Adipocyte (in vitro differentiated cells): ENCODE measurements around the gene NAA20.

Experiments used
- DNase-seq: peaks from one replicate; pipeline ENCODE4 v3.0.0-alpha.2; 2015; ENCODE audit warnings: low read depth
- H3K27me3 ChIP-seq: replicated peaks from 2 replicates; pipeline ENCODE4 v1.7.0; 2013; ENCODE audit warnings: mild to moderate bottlenecking, low read length, moderate library complexity; ENCODE audit not compliant: control insufficient read depth, insufficient read depth
- H3K36me3 ChIP-seq: 2 replicates; pipeline ENCODE4 v1.7.0; 2013; ENCODE audit warnings: low read length, mild to moderate bottlenecking, moderate library complexity; ENCODE audit not compliant: control insufficient read depth, insufficient read depth, severe bottlenecking
- H3K4me1 ChIP-seq: 2 replicates; pipeline ENCODE4 v1.7.0; 2013; ENCODE audit warnings: mild to moderate bottlenecking, low read length, moderate library complexity; ENCODE audit not compliant: control insufficient read depth, insufficient read depth
- H3K4me3 ChIP-seq: 2 replicates; pipeline ENCODE4 v1.7.0; 2013; ENCODE audit warnings: mild to moderate bottlenecking, low read length, moderate library complexity
- H3K9ac ChIP-seq: 2 replicates; pipeline ENCODE4 v1.7.0; 2013; ENCODE audit warnings: mild to moderate bottlenecking, low read length, moderate library complexity
- H3K9me3 ChIP-seq: 2 replicates; pipeline ENCODE4 v1.7.0; 2013; ENCODE audit warnings: mild to moderate bottlenecking, low read length, moderate library complexity; ENCODE audit not compliant: control insufficient read depth

The NAA20 gene

GRCh38 chr20:20060234-20060998 lies 43.3 kb downstream of the NAA20 start:
- no peak for DNase-seq
- Histone ChIP-seq H3K36me3 (no peaks in the 10 kb centered on the region), H3K4me1 (no peaks in the 10 kb centered on the region), H3K4me3 (no peak overlapping the region), H3K9ac (no peak overlapping the region), H3K9me3 (no peaks in the 10 kb centered on the region), H3K27me3 (no peaks in the 10 kb centered on the region)

- Histone ChIP-seq H3K9me3 (no peaks in the 10 kb centered on the region), H3K36me3 (no peaks in the 10 kb centered on the region), H3K9ac (no peak overlapping the region), H3K4me3 (no peak overlapping the region), H3K4me1 (no peaks in the 10 kb centered on the region), H3K27me3 (no peaks in the 10 kb centered on the region)
- peak; percentile 3 for DNase-seq
Observed at GRCh38 chr20:20063941-20064702, 47.0 kb downstream of the NAA20 start.

GRCh38 chr20:20065361-20065760 lies 48.2 kb downstream of the NAA20 start:
- DNase-seq: no peak
- no peak overlapping the region for H3K9ac ChIP-seq
- no peak overlapping the region for H3K4me3 ChIP-seq
- no peaks in the 10 kb centered on the region for H3K4me1 ChIP-seq
- H3K9me3 ChIP-seq: no peaks in the 10 kb centered on the region
- no peaks in the 10 kb centered on the region for H3K36me3 ChIP-seq
- no peaks in the 10 kb centered on the region for H3K27me3 ChIP-seq

- H3K4me1 ChIP-seq: no peaks in the 10 kb centered on the region
- no peaks in the 10 kb centered on the region for H3K9me3 ChIP-seq
- peaks cover 4% of the 10 kb centered on the region for H3K27me3 ChIP-seq
- no peak overlapping the region for H3K4me3 ChIP-seq
- DNase-seq: no peak
- H3K9ac ChIP-seq: no peak overlapping the region
- no peaks in the 10 kb centered on the region for H3K36me3 ChIP-seq
Observed at GRCh38 chr20:20070871-20071726, 53.9 kb downstream of the NAA20 start.

- Histone ChIP-seq H3K36me3 (no peaks in the 10 kb centered on the region), H3K4me1 (peaks cover 2% of the 10 kb centered on the region), H3K9ac (no peak overlapping the region), H3K9me3 (no peaks in the 10 kb centered on the region), H3K27me3 (peaks cover 4% of the 10 kb centered on the region), H3K4me3 (no peak overlapping the region)
- DNase-seq: no peak
Observed at GRCh38 chr20:20073801-20074371, 56.7 kb downstream of the NAA20 start.

GRCh38 chr20:20075032-20075431 lies 57.9 kb downstream of the NAA20 start:
- no peak overlapping the region for H3K9ac ChIP-seq
- no peaks in the 10 kb centered on the region for H3K36me3 ChIP-seq
- no peak overlapping the region for H3K4me3 ChIP-seq
- no peak for DNase-seq
- no peaks in the 10 kb centered on the region for H3K9me3 ChIP-seq
- peaks cover 2% of the 10 kb centered on the region for H3K4me1 ChIP-seq
- H3K27me3 ChIP-seq: peaks cover 4% of the 10 kb centered on the region

DNA sequence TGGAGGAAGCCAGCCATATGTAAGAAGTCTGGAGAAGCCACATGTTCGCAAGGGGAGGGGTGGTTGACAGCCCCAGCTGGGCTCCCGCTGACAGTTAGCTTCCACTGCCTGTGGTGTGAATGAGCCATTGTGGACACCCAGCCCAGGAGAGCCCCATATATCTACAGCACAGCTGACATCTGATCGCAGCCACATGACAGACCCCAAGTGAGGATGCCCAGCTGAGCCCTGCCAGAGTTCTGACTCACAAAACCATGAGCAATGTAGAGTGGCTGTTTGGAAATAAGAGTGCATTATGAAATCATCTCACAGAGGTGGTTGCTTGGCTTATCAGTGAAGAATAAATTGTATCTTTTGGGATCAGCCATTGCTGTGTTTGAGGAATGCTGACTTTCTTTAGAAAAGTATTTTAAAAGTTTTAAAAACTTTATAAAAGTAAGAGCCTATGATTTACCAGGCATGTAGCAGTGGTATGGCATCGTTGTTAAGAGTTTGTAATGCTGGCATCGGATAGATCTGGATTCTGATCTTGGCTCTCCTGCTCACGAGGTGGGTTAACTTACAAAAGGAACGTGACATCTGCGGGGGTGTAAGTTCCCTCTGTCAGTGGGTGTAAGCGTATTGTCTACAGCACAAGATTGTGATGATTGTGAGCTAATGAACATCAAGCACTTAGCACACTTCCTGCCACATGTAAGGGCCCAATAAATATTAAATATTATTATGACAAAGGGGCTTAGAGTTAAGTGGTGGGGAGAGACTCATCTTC lies 59.3 kb downstream of the NAA20 start:
- Histone ChIP-seq H3K4me3 (no peak overlapping the region), H3K36me3 (no peaks in the 10 kb centered on the region), H3K27me3 (peaks cover 9% of the 10 kb centered on the region), H3K4me1 (peaks cover 2% of the 10 kb centered on the region), H3K9me3 (no peaks in the 10 kb centered on the region), H3K9ac (no peak overlapping the region)
- DNase-seq: peak; percentile 36

DNA sequence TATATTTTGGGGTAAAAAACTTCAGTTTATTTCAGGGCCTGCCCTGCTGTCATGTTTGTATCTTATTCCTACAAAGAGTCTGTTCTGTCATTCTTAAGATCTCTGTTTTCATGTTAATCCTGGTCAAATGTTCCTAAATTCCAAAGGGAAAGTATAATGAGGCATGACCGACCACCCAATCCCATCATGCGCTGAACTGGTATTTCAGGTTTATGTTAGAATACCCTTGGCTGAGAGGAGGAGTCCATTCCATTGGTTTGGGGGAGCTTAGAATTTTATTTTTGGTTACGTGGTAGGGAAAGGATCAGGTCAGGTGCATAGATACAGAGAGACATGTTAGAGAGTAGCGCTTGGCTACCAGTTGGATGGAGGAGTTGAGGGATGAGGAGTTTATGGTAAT lies 60.9 kb downstream of the NAA20 start:
- Histone ChIP-seq H3K4me1 (peaks cover 2% of the 10 kb centered on the region), H3K27me3 (peaks cover 14% of the 10 kb centered on the region), H3K4me3 (no peak overlapping the region), H3K9ac (no peak overlapping the region), H3K9me3 (no peaks in the 10 kb centered on the region), H3K36me3 (no peaks in the 10 kb centered on the region)
- DNase-seq: no peak

- Histone ChIP-seq H3K9me3 (no peaks in the 10 kb centered on the region), H3K27me3 (peaks cover 12% of the 10 kb centered on the region), H3K4me3 (no peak overlapping the region), H3K36me3 (no peaks in the 10 kb centered on the region), H3K4me1 (peaks cover 2% of the 10 kb centered on the region), H3K9ac (no peak overlapping the region)
- DNase-seq: no peak
Observed at GRCh38 chr20:20079102-20079784, 62.1 kb downstream of the NAA20 start.
